Activated CD4-positive, alpha-beta T cell treated with anti-CD3 and anti-CD28 coated beads for 24 hours (primary cell): Measurements from ENCODE around the gene SQOR.

Source experiments
- DNase-seq, 2 donors: peaks; one replicate each; pipeline ENCODE4 v3.0.0-alpha.2; 2020; ENCODE audit warnings: low read depth in 2 of 2

The SQOR gene

GRCh38 chr15:45705510-45706473, 71.0 kb downstream of the SQOR start:
- peak; percentile 40 to 54 for DNase-seq

GRCh38 chr15:45710657-45711056, 75.8 kb downstream of the SQOR start:
- DNase-seq, result no peak

GRCh38 chr15:45714590-45715488, 80.0 kb downstream of the SQOR start:
- DNase-seq, result peak; percentile 7 to 34

- no peak for DNase-seq
Observed at GRCh38 chr15:45715528-45715927, 80.7 kb downstream of the SQOR start.

- no peak for DNase-seq
Observed at GRCh38 chr15:45719490-45719889, 84.7 kb downstream of the SQOR start.

GRCh38 chr15:45720183-45720582, 85.4 kb downstream of the SQOR start:
- DNase-seq, result no peak

- DNase-seq, result no peak
Observed at GRCh38 chr15:45728641-45729040, 93.8 kb downstream of the SQOR start.

- DNase-seq, result no peak
Observed at GRCh38 chr15:45729141-45729540, 94.3 kb downstream of the SQOR start.

- DNase-seq, result no peak
Observed at GRCh38 chr15:45731343-45731742, 96.5 kb downstream of the SQOR start.

GRCh38 chr15:45732662-45733061, 97.8 kb downstream of the SQOR start:
- DNase-seq, result no peak

GRCh38 chr15:45734260-45734711, 99.5 kb downstream of the SQOR start:
- DNase-seq, result no peak
